TTC549 (cell line): ENCODE data around the gene NFKBIA.
"Not testable (repeated sequence)": the region's sequence is repeated elsewhere in the genome, so short reads cannot be mapped to it uniquely, and the experiment has no call there.

Experiments
- FAIRE-seq: peaks from 2 replicates; lab custom pipeline; 2012; peaks lifted over from hg19 to GRCh38; lab: Jason Lieb, UNC

NFKBIA gene

DNA sequence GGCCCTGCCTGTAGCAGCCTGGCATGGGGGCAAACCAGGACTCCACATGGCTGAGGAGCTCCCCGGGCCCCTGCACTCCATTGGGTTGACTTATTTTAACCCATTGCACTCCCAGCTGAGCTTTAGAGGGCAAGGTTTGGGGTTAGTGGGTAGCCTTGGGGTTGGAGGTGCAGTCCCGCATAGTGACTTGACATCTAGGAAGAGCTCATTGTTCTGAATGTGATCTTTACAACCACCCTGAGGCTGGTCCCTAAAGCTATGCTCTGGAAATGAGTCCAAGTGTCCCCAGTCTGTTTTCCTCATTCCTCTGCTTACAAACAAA lies 36.4 kb downstream of the NFKBIA start:
- no peak for FAIRE-seq

- no peak for FAIRE-seq
These were observed 37.5 kb downstream of the NFKBIA start for GRCh38 chr14:35367056-35367372.

- no peak for FAIRE-seq
These were observed 38.0 kb downstream of the NFKBIA start for GRCh38 chr14:35366521-35366976.

DNA sequence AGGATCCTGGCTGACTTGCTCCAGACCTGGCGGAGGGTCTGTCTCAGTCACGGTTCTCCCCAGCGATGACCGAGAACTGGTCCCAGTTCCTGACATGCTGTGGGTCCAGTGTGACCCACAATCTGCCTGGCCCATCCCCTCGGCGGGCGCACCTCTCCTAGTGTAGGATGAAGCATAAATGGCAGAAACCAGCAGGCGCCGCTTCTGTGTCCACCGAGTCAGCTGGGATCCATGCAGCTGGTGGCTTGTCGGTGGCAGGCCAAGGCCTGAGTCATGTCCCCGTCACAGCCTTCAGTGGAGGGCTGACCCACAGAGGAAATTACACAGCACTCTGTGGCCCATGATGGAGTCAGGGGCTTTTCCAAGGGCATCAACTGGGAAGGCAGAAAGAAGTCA lies 38.5 kb downstream of the NFKBIA start:
- FAIRE-seq, result no peak

DNA sequence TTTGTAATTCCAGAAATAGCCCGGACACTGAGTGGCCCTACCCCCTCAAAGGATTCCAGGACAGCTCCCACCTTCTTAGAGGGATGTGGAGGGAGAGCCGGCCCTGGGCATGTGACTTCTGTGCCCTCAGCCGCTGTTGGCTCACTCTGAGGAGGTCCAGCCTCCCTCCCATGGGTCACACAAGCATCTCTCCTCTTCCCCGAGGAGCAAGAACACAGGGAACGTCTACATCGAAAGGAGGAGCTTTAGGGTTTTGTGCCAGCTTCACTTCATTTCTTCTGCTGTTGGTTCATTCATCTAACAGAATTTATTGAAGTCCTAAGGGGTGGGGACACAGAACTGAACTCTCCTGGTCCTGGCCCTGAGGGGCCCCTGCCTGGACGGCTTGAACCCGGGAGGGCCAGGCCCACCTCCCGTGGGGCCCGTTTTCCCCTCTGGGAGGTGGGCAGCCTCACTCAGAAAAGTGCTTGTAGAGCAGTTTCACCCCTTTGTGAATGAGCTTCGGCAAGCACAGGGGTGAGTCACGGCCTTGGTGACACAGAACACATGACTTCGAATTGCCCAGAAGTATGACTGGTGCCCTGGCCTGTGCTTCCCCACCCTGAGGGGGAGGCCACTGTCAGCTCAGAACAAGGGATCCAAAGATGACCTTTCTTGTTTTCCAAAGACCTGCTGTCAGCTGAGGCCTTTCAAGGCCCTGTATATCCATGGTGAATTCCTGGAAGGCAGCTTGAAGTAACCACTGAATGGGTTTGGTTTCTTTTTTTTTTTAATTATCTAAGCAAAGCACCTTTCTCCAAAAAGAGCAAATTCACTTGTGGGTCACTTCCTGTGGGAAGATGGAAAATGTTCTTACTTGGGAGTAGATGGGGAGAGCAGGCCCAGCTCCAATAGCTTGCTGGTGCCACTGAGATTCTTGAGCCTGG lies 39.2 kb downstream of the NFKBIA start:
- no peak for FAIRE-seq

GRCh38 chr14:35362911-35363374 lies 41.6 kb downstream of the NFKBIA start:
- FAIRE-seq, result no peak

DNA sequence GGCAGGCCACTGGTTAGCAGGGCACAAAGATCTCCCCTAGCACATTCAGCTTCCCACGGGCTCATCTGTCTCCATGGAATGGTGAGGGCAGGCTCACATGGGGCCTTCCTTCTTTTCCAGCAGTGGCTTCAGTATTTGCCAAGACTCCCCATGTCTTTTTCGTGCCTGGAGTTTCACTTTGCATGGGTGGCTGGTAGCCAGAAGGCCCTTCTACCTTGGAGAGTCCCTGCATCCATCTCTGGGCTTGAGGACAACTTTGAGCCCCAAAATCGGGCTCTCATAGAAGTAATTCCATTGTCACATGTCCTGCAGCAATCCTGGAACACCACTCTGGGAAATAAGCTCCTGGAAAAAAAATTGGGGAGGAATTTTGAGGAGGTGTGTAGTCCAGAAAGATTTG lies 42.1 kb downstream of the NFKBIA start:
- no peak for FAIRE-seq

GRCh38 chr14:35361141-35361480 lies 43.4 kb downstream of the NFKBIA start:
- FAIRE-seq, result no peak

GRCh38 chr14:35359655-35360054 lies 44.9 kb downstream of the NFKBIA start:
- FAIRE-seq, result not testable (repeated sequence)

- FAIRE-seq, result no peak
These were observed 48.3 kb downstream of the NFKBIA start for GRCh38 chr14:35355981-35356841.

DNA sequence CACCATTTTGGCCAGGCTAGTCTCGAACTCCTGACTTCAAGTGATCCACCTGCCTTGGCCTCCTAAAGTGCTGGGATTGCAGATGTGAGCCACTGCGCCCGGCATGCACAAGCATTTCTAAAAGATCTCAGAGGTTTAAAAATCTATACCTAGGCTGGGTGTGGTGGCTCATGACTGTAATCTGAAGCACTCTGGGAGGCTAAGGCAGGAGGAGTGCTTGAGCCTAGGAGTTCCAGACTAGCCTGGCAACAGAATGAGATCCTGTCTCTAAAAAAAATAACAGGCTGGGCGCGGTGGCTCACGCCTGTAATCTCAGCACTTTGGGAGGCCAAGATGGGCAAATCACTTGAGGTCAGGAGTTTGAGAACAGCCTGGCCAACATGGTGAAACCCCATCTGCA lies 49.3 kb downstream of the NFKBIA start:
- not testable (repeated sequence) for FAIRE-seq

GRCh38 chr14:35353409-35354172 lies 51.0 kb downstream of the NFKBIA start:
- FAIRE-seq, result no peak

DNA sequence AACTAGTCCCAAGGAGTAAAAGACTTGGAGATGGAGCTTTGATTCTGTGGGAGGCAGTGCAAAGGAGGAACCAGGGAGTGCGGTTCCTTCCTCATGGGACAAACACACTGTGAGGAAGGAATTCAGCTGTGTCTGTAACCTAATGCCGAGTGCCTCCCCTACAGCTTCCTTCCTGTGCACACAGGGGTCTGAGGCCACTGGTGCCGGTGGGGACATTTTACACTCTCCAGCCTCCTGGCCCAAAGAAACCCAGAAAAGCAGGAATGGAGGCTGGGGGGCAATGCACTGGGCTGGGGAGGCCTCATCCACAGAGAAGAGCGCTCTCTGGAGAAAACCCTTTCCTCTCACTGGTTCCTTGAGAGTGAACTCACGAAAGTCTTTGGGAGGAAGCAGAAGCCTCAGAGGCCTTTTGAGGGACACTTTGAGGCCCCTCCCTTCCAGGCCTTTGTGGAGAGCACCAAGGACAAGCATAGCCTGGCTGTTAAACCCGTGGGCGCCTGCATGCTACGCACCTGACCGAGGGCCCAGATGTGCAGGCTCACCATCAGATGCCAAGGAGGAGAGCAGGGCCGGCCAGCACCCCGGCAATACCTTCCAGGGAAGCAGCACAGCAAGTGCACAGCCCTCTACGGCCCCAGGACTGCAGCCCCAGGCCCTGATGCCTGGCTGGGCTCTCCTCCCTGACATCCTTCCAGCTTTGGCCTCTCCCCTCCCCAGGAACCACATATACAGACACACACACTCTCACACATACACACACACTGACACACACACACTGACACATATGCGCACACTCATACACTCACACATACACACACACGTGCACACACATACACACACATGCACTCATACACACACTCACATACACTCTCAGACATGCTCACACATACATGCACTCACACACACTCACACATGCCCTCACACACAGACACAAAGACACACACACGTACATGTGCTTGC lies 52.0 kb downstream of the NFKBIA start:
- FAIRE-seq, result no peak

- no peak for FAIRE-seq
These were observed 52.7 kb downstream of the NFKBIA start for GRCh38 chr14:35351897-35352273.
